SU-DHL-6 (cell line): ENCODE measurements around the gene ZNF516.

Experiments used
- CTCF ChIP-seq: fragments of 200-600 bp; sonication (generic); IDR thresholded peaks from one replicate; pipeline ENCODE4 v1.5.1; 2017; ENCODE audit warnings: antibody characterized with exemption, mild to moderate bottlenecking, low read length, moderate library complexity; ENCODE audit not compliant: insufficient read depth, poor library complexity, severe bottlenecking
- EZH2phosphoT487 ChIP-seq: fragments of 200-600 bp; sonication (generic), shearing (Covaris generic); conservative IDR thresholded peaks from 2 replicates; pipeline ENCODE4 v1.6.1; 2018; ENCODE audit warnings: mild to moderate bottlenecking, antibody characterized with exemption, low read length, moderate library complexity, mixed read lengths

DNA sequence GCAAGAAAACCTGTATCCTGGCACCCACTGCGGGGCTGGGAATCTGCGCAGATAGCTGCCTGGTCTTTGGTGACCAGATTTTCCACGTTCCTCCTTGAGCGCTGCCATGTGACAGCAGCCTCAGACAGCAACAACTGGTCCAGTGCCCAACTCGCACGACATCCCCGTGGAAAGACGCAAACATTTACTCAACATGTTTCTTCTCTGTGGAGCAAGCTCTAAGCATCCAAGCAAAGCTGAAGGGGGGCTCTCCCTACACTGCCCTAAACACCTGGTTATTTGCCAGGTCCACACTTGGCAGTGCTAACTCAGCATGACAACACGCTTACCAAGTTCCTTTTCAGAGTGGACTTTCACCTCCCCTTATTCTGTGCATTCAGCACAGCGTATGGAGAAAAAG is 11.3 kb downstream of the ZNF516 start:
- TF ChIP-seq CTCF (no peak), EZH2phosphoT487 (no peak)
